Measurements from ENCODE around the gene VPS9D1.
"Not testable (repeated sequence)": the region's sequence is repeated elsewhere in the genome, so short reads cannot be mapped to it uniquely, and the experiment has no call there.

VPS9D1 gene

DNA sequence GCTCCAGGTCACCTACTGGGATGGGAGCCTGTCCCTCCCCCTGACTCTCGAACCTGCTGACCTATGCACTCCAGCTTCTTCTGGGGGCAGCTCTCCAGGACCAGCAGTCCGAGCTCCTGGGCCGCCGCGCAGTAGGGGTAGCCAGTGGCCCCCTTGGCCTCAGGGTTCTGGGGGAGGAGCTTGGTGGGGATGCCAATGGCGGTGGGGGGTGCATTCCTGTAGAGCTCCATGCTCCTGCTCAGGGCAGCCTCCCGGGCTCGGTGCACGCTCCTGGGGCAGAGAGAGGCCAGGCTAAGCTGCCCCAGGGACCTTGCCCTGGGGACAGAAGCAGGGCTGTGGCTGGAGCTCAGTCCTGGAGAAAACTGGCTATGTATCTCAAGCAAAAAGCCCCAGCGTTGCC lies 11.5 kb downstream of the VPS9D1 start:
- no peak for DNase-seq

DNA sequence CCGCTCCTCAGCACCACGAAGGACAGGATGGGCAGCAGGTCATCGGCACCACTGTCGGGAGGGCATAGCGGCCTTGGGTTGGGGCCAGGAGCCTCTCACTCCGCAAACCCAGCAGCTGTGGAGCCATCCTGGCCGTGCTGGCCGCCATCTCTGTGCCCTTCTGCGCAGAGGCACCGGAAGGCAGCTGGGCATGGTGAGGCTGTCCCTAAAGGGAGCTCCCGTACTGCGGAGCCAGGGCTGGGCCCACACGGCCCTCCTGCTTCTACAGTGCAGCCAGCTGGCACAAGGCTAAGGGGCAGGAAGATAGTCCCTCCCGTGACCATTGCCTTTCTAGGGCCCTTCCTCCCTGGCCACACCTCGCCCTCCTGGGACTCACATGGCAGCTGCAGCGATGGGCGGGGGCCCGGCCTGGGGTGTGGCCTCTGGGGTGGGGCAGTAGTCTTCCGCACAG lies 12.2 kb downstream of the VPS9D1 start:
- DNase-seq = no peak

- no peak for DNase-seq
Measured at GRCh38 chr16:89707695-89708094, 13.0 kb downstream of the VPS9D1 start.

DNA sequence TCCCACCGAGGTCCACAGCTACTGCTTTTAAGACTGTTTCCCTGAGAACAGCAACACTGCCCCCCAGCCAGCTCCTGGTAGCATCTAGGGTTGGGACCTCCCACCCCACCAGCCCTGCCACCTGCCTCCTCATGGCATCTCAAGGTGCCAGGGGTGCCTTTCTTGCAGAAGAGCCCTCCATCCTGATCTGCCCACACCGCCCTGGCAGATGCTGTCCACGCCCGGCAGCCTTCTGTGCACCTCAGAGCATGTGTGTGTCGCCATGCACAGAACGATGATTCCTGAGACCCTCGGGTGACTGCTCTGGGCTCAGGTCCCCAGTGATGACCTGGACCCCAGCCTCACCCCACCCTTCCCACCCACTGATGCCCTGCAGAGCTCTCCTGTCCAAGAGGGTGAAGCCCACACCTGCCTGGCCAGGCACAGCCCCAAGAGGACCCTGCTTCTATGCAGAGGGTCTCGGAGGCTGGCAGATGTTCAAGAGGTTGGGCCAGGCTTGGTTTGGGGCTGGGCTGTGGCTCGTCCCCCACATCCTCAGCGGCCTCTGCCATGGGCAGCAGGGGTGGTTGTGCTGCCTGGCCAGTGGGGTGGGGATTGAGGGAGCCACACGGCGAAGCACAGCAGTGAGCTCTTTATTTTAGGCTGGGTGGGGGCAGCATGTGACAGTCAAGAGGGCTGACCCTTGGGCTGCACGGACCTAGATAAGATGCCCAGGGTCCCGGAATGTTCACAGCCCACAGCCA lies 14.0 kb downstream of the VPS9D1 start:
- no peak for DNase-seq

DNA sequence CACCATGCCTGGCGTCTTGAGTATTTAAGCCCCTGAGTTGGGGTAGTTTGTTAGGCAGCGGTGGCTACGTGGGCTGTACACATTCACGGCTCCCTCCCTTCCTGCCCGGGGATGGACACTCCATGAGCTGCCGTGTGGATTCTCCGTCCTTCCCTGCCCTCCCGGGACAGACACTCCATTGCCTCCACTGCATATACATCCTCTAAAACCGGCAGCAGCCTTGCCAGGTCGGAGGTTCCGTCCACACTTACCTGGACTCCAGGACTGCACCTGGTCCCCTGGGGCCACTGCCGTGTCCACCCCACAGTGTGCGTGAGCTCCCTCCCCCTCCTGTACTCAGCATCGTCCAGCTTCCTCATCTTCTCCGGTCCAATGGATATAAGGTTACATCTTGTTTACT lies 15.7 kb downstream of the VPS9D1 start:
- DNase-seq = no peak

DNA sequence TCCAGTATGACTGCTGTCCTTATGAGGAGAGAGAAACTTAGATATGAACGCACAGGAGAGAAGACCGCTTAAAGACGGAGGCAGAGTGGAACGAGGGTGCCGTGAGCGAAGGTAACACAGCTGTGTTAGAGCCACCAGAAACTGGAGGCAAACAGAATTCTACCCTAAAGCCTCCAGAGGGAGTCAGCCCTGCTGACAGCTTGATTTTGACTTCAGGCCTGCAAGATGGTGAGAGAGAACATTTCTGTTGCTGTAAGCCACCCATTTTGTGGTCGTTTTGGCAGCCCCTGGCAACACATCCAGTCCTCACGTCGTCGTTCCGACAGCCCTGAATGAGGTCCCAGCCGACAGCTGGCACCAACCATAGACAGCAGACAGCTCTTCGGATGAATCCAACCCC lies 16.4 kb downstream of the VPS9D1 start:
- DNase-seq = no peak

DNA sequence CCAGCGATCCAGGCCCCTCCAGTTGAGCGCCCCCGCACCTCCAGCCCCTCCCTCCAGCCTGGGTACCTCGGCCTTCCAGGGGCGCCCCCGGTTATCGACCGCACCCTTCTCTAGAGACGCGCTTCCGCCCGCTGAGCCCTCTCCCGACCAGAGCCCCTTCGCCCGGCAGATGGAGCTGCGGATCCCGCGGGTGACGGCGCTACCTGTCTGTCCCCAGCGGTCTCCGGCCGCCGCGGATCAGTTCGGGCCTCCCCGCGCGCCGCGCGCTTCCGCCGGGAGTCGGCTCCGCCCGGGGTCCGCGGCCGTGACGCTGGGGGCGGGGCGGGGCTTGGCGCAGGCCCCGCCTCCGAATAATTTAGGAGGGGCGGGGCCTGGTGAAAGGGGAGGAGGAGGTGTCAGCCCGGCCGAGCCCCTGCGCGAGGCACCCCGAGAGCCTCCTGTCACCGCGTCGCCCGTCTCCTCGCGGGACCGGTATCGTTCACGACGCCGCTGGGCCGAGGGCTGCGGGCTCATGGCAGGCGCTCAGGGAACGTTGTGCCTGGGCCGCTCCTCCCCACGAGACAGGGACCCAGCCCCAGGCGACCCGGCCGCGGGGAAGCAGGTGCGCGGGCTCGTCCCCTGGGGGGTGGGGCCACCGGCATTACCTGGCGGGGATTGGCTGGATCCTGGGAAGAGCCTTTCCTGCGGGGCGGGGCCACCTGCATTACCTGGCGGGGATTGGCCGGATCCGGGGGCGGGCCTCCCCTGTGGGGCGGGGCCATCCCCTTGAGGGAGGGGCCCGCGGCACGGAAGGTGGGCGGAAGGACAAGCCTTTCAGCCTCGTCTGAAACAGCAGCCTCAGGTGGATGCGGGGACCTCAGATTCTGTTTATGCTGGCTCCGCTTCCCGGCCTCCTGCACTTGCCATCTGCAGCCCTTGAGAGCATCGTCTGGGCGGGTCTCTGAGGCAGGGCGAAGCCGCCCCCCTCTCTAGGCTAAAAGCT lies 19.0 kb downstream of the VPS9D1 start, which contains the start of gene SPATA2L:
TSS of gene SPATA2L (minus strand) at position 281 of the 982 bp plus-strand sequence. CDS start 473 bp downstream, outside the sequence.
- DNase-seq = peak; percentile 98

GRCh38 chr16:89700649-89701424 lies 19.9 kb downstream of the VPS9D1 start:
- DNase-seq = peak; percentile 59

DNA sequence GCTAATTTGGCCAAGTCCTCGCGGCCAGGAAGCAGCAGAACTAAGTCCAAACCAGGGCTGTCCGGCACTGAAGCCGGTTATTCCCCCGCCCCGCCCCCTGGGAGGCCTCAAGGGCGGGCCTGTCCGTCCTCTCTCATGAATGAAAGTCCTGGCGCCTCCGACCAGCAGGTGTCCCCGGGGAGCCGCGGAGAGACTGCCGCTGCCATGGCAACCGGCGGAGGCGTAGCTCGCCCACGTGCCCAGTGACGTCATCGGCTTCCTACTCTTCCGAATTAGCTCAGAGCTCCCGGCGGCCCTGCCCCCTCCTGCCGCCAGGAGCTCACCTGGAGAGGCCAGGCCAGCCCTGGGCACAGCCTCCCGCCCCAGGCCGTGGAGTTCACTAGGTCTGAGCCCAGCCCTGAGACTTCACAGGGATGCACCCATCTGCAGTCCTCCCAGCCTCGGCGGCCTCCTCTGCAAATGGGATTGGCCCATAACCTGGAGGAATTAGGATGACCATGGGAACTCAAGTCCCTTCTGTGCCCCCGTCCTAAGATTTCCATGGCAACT lies 20.5 kb downstream of the VPS9D1 start:
- DNase-seq = peak; percentile 96

DNA sequence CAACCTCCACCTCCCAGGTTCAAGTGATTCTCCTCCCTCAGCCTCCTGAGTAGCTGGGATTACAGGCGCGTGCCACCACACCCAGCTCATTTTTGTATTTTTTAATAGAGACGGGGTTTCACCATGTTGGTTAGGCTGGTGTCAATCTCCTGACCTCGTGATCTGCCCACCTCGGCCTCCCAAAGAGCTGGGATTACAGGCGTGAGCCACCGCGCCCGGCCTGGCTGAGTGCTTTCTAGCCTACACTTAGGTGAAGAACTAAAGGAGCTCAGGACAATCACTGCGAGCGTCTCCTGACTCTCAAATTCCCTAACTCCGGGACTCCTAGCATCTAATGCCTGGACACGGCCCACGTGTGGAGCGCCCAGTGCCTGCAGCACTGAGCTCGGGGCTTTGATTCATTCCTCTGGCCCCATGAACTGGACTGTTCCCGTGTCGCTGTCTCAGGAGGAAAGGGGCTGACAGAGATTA lies 21.0 kb downstream of the VPS9D1 start:
- DNase-seq = not testable (repeated sequence)

- DNase-seq = not testable (repeated sequence)
Measured at GRCh38 chr16:89698717-89699116, 22.0 kb downstream of the VPS9D1 start.

DNA sequence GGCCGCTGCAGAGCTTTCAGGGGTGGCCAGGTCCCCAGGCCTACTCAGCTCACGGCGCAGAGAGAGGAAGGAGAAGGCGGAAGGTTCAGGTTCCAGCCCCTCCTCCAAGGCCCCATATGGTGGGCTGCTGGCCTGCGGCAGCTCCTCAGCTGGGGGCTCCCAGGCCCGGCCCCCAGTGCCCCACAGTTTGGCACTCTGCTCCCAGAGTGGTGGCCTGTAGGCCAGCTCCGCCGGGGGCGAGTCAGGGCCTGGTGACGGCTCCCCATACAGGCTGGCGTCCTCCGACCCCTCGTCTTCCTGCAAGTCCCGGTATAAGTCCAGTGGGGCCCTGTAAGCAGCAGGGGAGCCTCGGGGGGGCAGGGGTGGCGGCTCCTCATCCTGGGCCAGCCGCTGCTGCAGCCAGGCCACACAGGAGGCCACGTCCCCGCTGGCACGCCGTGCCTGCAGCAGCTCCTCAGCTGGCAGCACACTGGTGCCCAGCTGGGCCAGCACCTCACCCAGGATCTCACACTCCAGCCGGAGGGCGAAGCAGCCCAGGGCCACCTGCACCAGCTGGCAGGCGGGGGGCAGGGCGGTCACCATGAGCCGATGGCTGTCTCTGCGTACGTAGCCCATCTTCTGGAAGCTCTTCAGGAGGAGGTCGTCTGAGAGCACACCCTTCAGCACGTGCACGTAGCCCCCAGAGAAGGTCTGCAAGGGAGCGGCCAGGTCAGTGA lies 22.9 kb downstream of the VPS9D1 start:
- DNase-seq = no peak

DNA sequence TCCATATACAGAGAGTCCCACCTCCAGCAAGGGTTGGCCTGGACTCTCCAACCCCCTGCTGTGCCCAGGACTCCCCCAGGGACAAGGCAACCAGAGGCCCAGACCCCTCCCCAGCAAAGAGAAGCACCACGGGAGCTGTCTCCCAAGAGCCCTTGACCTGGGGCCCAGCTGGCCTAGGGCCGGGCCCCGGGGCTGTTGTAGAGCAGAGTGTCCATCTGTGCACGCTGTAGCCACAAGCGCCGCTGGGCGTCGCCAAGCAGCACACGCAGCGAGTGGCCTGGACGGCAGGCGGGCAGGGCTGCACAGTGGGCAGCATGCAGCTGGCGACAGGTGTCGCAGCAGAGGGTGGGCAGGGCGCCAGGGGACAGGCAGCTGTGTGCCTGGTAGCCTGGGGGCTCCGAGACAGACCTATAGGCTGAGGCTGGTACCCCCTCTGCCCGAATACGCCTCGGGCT lies 23.5 kb downstream of the VPS9D1 start:
- no peak for DNase-seq

GRCh38 chr16:89696670-89697128 lies 24.0 kb downstream of the VPS9D1 start:
- peak; percentile 64 for DNase-seq

DNA sequence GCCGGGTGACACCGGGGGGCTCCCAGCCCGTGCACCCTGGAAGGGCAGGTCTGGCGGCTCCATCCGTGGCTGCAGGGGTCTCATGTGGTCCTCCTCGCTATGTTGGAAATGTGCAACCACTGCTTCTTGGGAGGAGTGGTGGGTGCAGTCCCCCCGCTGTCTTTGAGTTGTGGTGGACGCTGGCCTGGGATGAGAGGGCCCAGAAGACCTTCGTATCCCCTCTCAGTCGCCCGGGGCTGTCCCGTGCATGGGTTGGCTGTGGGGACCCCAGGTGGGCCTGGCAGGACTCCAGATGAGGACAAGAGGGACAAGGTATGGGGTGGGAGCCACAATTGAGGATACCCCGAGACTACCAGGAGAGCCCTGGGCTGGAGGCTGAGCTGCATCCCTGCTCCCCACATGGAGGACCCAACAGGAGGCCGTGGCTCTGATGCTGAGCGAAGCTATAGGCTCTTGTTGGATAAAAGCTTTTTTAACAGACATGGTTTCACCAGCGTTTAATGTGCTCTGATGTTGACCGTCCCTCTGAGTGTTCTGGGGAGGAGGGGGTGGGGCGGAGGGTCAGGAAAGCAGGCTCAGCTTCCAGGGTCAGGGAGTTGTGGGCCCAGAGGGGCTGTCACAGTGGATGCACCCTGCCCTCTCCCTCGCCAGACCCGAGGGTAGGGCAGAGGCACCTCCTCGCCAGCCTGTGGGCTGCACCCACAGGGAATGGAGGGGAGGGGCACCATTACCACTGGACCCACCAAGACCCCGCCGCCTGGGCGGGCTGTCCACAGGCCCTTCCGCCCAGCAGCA lies 24.6 kb downstream of the VPS9D1 start:
- no peak for DNase-seq

DNA sequence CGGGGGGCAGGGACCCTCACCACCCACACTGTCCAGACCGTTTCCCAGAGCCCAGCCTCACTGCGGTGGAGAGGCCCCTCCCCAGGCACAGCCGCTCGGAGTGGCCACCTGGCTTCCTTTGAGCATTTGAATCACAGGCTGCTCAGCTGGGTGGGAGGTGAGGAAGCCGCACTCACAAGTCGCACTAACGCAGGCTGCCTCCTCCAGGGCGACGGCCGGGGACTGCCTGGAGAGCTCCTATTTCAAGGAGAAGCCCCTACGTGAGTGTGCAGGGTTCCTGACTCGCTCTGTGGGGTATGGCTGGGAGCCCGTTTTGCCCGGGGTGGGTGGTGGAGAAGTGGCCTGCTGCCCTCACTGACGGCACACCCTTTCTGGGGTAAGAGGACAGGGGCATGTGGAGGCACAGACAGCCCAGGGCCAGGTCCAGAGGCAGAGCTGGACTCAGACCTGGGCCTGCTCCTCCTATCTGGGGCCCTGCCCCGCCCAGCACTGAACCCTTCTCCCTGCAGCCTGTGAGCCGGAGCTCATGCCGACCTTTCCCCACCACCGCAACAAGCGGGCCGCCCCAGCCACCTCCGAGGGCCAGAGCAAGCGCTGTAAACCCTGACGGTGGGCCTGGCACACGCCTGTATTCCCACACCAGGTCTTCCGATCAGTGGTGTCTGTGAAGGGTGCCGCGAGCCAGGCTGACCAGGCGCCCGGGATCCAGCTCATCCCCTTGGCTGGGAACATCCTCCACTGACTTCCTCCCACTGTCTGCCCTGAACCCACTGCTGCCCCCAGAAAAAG lies 25.4 kb downstream of the VPS9D1 start:
- DNase-seq = no peak

- not testable (repeated sequence) for DNase-seq
Measured at GRCh38 chr16:89694784-89695085, 26.0 kb downstream of the VPS9D1 start.

- DNase-seq = no peak
Measured at GRCh38 chr16:89693931-89694783, 26.5 kb downstream of the VPS9D1 start.

DNA sequence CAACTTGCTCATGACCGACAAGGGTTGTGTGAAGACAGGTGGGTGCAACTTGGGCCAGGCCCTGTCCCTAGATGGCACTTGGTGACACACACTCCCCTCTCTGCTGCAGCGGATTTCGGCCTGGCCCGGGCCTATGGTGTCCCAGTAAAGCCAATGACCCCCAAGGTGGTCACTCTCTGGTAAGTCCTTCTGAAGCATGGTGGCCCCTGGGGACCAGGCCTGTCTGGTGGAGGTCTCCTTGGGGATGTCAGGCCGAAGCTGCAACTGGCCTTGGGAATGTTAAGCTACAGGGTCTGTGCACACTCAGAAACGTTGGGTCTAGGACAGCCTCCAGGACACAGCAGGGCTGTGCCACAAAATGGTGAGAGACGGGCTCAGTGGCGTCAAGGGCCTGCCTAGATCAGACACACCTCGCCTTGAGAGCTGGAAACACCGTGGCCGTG lies 27.4 kb downstream of the VPS9D1 start:
- no peak for DNase-seq
